CD8-positive, alpha-beta memory T cell (primary cell): ENCODE data around the gene DLG5. TPM values are rescaled to one million over a fixed set of nuclear protein-coding genes. Genes with fewer than 3 reads are reported as not detected.

ENCODE experiments used
- CTCF ChIA-PET: fragments of 350-600 bp; sonication (Branson Sonifier 250); formaldehyde crosslinking; loops from one replicate; lab custom pipeline; 2021; ENCODE audit warnings: antibody characterized with exemption; lab: Charles Lee
- POLR2A ChIA-PET: fragments of 350-600 bp; sonication (Branson Sonifier 250); formaldehyde crosslinking; loops from one replicate; lab custom pipeline; 2021; ENCODE audit warnings: antibody characterized with exemption; lab: Charles Lee
- DNase-seq, 5 donors: peaks; one replicate each; pipeline versions ENCODE4 v3.0.0 to v3.0.0-alpha.2; 2020 to 2022; ENCODE audit warnings: mixed read lengths in 1 of 5
- H3K27ac ChIP-seq: one replicate; pipeline ENCODE4 v1.7.0; 2013; ENCODE audit warnings: low read depth, mild to moderate bottlenecking, low read length, moderate library complexity
- H3K27me3 ChIP-seq: 2 replicates; pipeline ENCODE4 v1.7.0; 2013; ENCODE audit warnings: low read length, mild to moderate bottlenecking; ENCODE audit not compliant: insufficient read depth, poor library complexity, severe bottlenecking
- H3K36me3 ChIP-seq: 2 replicates; pipeline ENCODE4 v1.7.0; 2013; ENCODE audit warnings: mild to moderate bottlenecking, low read length, moderate library complexity; ENCODE audit not compliant: insufficient read depth
- H3K4me1 ChIP-seq: 2 replicates; pipeline ENCODE4 v1.7.0; 2013; ENCODE audit warnings: mild to moderate bottlenecking, low read length, moderate library complexity; ENCODE audit not compliant: insufficient read depth
- H3K4me3 ChIP-seq: 2 replicates; pipeline ENCODE4 v1.7.0; 2013; ENCODE audit warnings: mild to moderate bottlenecking, low read length
- H3K9me3 ChIP-seq: 2 replicates; pipeline ENCODE4 v1.7.0; 2013; ENCODE audit warnings: mild to moderate bottlenecking, low read length
- H3K27ac Mint-ChIP-seq, 8 donors: one replicate each; pipeline ENCODE4 v1.8.0; 2020 to 2021; ENCODE audit warnings: mixed read lengths in 8 of 8, mild to moderate bottlenecking in 6 of 8, inconsistent platforms in 3 of 8, moderate library complexity in 3 of 8
- H3K27me3 Mint-ChIP-seq, 2 donors: one replicate each; pipeline ENCODE4 v1.8.0; 2020 to 2021; ENCODE audit warnings: mixed read lengths in 2 of 2, mild to moderate bottlenecking in 1 of 2, moderate library complexity in 1 of 2
- H3K36me3 Mint-ChIP-seq, 3 donors: one replicate each; pipeline ENCODE4 v1.8.0; 2020 to 2021; ENCODE audit warnings: mixed read lengths in 3 of 3, inconsistent platforms in 1 of 3, mild to moderate bottlenecking in 1 of 3
- H3K4me1 Mint-ChIP-seq, 3 donors: one replicate each; pipeline ENCODE4 v1.8.0; 2020 to 2021; ENCODE audit warnings: mixed read lengths in 3 of 3, inconsistent platforms in 1 of 3, mild to moderate bottlenecking in 1 of 3
- H3K4me3 Mint-ChIP-seq, 7 donors: one replicate each; pipeline ENCODE4 v1.8.0; 2020 to 2021; ENCODE audit warnings: mixed read lengths in 7 of 7, mild to moderate bottlenecking in 6 of 7, moderate library complexity in 4 of 7, inconsistent platforms in 2 of 7
- H3K9me3 Mint-ChIP-seq, 5 donors: one replicate each; pipeline ENCODE4 v1.8.0; 2020 to 2022; ENCODE audit warnings: mixed read lengths in 5 of 5, mild to moderate bottlenecking in 3 of 5, moderate library complexity in 2 of 5, inconsistent platforms in 1 of 5
- polyA plus RNA-seq: library from polyadenylated mRNA; unstranded; fragments of 300-500 nt; fragmentation: Illumina TruSeq; gene quantifications from one replicate; pipeline ENCODE4 v1.2.3, GENCODE V29; 2021
- total RNA-seq, 2 experiments: library from RNA; stranded (reverse); gene quantifications; one replicate each; pipeline ENCODE4 v1.2.3, GENCODE V29; 2021

The DLG5 gene
- total and polyA plus RNA-seq, 3 experiments from 2014 or later, result 1.1 to 2.1 (median 1.7) TPM

DNA sequence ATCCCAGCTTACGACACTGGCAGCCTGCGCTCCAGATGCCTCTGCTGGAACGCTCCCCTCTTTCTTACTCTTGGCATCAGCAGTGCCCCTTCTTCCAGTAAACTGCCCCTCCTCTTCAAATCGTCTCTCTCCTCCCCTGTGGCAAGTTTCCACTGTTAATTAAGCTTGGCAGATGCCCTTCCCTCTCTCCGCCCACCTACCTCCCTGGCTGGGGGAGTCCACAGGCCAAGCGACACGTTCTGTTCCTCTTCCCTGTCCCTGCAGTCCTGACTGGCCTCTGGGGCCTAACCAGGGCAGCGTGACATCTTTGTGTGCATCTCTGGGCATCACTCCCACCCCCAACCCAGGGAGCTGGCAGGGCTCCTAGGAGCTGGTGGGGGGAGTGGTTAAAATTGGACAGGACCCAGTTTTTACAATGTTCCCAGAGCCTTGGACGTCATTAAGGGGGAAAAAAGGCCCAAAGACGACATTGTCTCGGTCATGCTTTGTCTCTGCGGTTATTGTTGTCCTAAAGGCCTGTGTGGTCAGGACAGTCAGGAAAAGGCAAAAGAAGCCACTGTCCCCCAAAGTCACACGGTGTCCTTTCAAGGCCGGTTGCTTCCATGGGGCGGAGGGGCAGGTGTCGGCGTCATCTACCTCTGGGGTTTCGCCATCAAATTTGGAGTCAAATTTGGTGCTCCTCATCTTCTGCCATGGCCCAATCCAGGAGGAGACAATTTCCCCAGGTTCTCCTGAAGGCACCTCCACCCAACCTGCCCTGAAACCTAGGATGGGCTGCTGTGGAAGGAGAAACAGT lies 54.2 kb downstream of the DLG5 start:
- Mint-ChIP-seq H3K4me1 (peaks cover 21 to 24% (median 24%) of the 10 kb centered on the region in 3 donors), H3K4me3 (peak overlapping the region in 1 of 7 donors; percentile 48), H3K27ac (peak overlapping the region in 4 of 8 donors; percentile 63 to 95 (median 91)), H3K36me3 (peaks cover 0 to 1% (median 0%) of the 10 kb centered on the region in 3 donors), H3K9me3 (no peaks in the 10 kb centered on the region), H3K27me3 (no peaks in the 10 kb centered on the region)
- H3K27ac ChIP-seq, result no peak overlapping the region
- ChIA-PET POLR2A (no interaction called here), CTCF (no interaction called here)
- no peaks in the 10 kb centered on the region for H3K9me3 ChIP-seq
- H3K36me3 ChIP-seq, result no peaks in the 10 kb centered on the region
- no peak overlapping the region for H3K4me3 ChIP-seq
- H3K27me3 ChIP-seq, result no peaks in the 10 kb centered on the region
- no peak for DNase-seq
- peaks cover 16% of the 10 kb centered on the region for H3K4me1 ChIP-seq

GRCh38 chr10:77869626-77870420 lies 56.7 kb downstream of the DLG5 start:
- peaks cover 21 to 29% (median 23%) of the 10 kb centered on the region in 3 donors for H3K4me1 Mint-ChIP-seq
- no peak for DNase-seq
- H3K27ac ChIP-seq, result no peak overlapping the region
- POLR2A ChIA-PET, result no interaction called here
- no peaks in the 10 kb centered on the region for H3K27me3 Mint-ChIP-seq
- CTCF ChIA-PET, result no interaction called here
- H3K4me3 Mint-ChIP-seq, result no peak overlapping the region
- H3K4me3 ChIP-seq, result no peak overlapping the region
- no peaks in the 10 kb centered on the region for H3K9me3 ChIP-seq
- no peaks in the 10 kb centered on the region for H3K27me3 ChIP-seq
- peaks cover 0 to 1% (median 0%) of the 10 kb centered on the region in 3 donors for H3K36me3 Mint-ChIP-seq
- no peaks in the 10 kb centered on the region for H3K36me3 ChIP-seq
- peaks cover 14% of the 10 kb centered on the region for H3K4me1 ChIP-seq
- H3K9me3 Mint-ChIP-seq, result no peaks in the 10 kb centered on the region
- peak overlapping the region in 3 of 8 donors; percentile 51 to 67 (median 60) for H3K27ac Mint-ChIP-seq

DNA sequence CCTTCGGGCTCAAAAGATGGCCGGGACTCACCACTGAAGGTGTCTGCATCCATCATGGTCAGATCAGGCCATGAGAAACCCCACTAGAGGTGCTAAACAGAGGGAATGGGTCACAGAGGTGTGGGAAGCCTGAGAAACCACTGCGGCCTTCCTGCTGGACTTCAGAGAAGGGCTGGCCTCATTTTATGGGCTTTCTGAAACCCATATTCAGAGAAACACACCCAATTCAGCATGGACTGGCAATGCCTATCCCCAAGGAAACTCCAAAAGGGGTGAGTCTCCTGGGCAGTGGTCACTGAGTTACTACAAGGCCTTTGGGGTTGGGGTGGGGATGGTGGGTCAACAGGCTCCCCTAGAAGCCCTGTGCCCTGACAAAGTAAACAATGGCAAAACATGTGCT lies 58.0 kb downstream of the DLG5 start:
- CTCF ChIA-PET, result no interaction called here
- peaks cover 8 to 19% (median 10%) of the 10 kb centered on the region in 3 donors for H3K4me1 Mint-ChIP-seq

GRCh38 chr10:77867124-77867719 lies 59.3 kb downstream of the DLG5 start:
- ChIA-PET POLR2A (no interaction called here), CTCF (no interaction called here)
- H3K27me3 ChIP-seq, result no peaks in the 10 kb centered on the region
- H3K4me3 ChIP-seq, result no peak overlapping the region
- H3K4me1 Mint-ChIP-seq, result peaks cover 0 to 13% (median 3%) of the 10 kb centered on the region in 3 donors
- H3K9me3 Mint-ChIP-seq, result no peaks in the 10 kb centered on the region
- H3K27ac ChIP-seq, result no peak overlapping the region
- H3K4me1 ChIP-seq, result no peaks in the 10 kb centered on the region
- H3K36me3 ChIP-seq, result no peaks in the 10 kb centered on the region
- no peaks in the 10 kb centered on the region for H3K9me3 ChIP-seq
- peak overlapping the region in 1 of 8 donors; percentile 44 for H3K27ac Mint-ChIP-seq
- no peak for DNase-seq
- no peak overlapping the region for H3K4me3 Mint-ChIP-seq
- no peaks in the 10 kb centered on the region for H3K27me3 Mint-ChIP-seq
- peaks cover 0 to 1% (median 0%) of the 10 kb centered on the region in 3 donors for H3K36me3 Mint-ChIP-seq

More for the DNA sequence above, 58.0 kb downstream of the DLG5 start:
- Mint-ChIP-seq H3K27ac (peak overlapping the region in 2 of 8 donors; percentile 6 to 77), H3K9me3 (no peaks in the 10 kb centered on the region), H3K36me3 (peaks cover 0 to 1% (median 0%) of the 10 kb centered on the region in 3 donors), H3K4me3 (no peak overlapping the region), H3K27me3 (no peaks in the 10 kb centered on the region)
- Histone ChIP-seq H3K27ac (no peak overlapping the region), H3K27me3 (no peaks in the 10 kb centered on the region), H3K4me1 (peaks cover 4% of the 10 kb centered on the region), H3K9me3 (no peaks in the 10 kb centered on the region), H3K36me3 (no peaks in the 10 kb centered on the region), H3K4me3 (no peak overlapping the region)
- no peak for DNase-seq
- POLR2A ChIA-PET, result no interaction called here

- no peak overlapping the region for H3K4me3 ChIP-seq
- H3K9me3 ChIP-seq, result no peaks in the 10 kb centered on the region
- Mint-ChIP-seq H3K9me3 (no peaks in the 10 kb centered on the region), H3K27me3 (no peaks in the 10 kb centered on the region), H3K27ac (peak overlapping the region in 4 of 8 donors; percentile 44 to 71 (median 58)), H3K4me3 (no peak overlapping the region), H3K36me3 (peaks cover 0 to 1% (median 0%) of the 10 kb centered on the region in 3 donors), H3K4me1 (peaks cover 0 to 13% (median 3%) of the 10 kb centered on the region in 3 donors)
- ChIA-PET CTCF (no interaction called here), POLR2A (no interaction called here)
- no peak overlapping the region for H3K27ac ChIP-seq
- DNase-seq, result no peak
- H3K27me3 ChIP-seq, result no peaks in the 10 kb centered on the region
- no peaks in the 10 kb centered on the region for H3K4me1 ChIP-seq
- H3K36me3 ChIP-seq, result no peaks in the 10 kb centered on the region
These were observed 60.0 kb downstream of the DLG5 start for GRCh38 chr10:77866598-77866997.

GRCh38 chr10:77865580-77866324 lies 60.8 kb downstream of the DLG5 start:
- ChIA-PET POLR2A (no interaction called here), CTCF (no interaction called here)
- H3K4me1 ChIP-seq, result no peaks in the 10 kb centered on the region
- DNase-seq, result no peak
- Mint-ChIP-seq H3K9me3 (no peaks in the 10 kb centered on the region), H3K27me3 (no peaks in the 10 kb centered on the region), H3K36me3 (peaks cover 0 to 1% (median 0%) of the 10 kb centered on the region in 3 donors), H3K4me1 (peaks cover 0 to 13% (median 3%) of the 10 kb centered on the region in 3 donors), H3K4me3 (no peak overlapping the region), H3K27ac (peak overlapping the region in 4 of 8 donors; percentile 38 to 72 (median 46))
- no peaks in the 10 kb centered on the region for H3K36me3 ChIP-seq
- no peaks in the 10 kb centered on the region for H3K27me3 ChIP-seq
- no peaks in the 10 kb centered on the region for H3K9me3 ChIP-seq
- H3K4me3 ChIP-seq, result no peak overlapping the region
- H3K27ac ChIP-seq, result no peak overlapping the region

GRCh38 chr10:77864151-77864851 lies 62.3 kb downstream of the DLG5 start:
- Mint-ChIP-seq H3K27ac (peak overlapping the region in 3 of 8 donors; percentile 37 to 89 (median 53)), H3K27me3 (no peaks in the 10 kb centered on the region), H3K36me3 (no peaks in the 10 kb centered on the region), H3K4me1 (peaks cover 0 to 13% (median 3%) of the 10 kb centered on the region in 3 donors), H3K4me3 (no peak overlapping the region), H3K9me3 (no peaks in the 10 kb centered on the region)
- no peak for DNase-seq
- H3K27me3 ChIP-seq, result no peaks in the 10 kb centered on the region
- no peaks in the 10 kb centered on the region for H3K9me3 ChIP-seq
- H3K4me3 ChIP-seq, result no peak overlapping the region
- H3K4me1 ChIP-seq, result no peaks in the 10 kb centered on the region
- no peak overlapping the region for H3K27ac ChIP-seq
- ChIA-PET CTCF (no interaction called here), POLR2A (no interaction called here)
- H3K36me3 ChIP-seq, result no peaks in the 10 kb centered on the region
